Measurements from ENCODE around the gene FARSB. TPM values are rescaled to one million over a fixed set of nuclear protein-coding genes. Genes with fewer than 3 reads are reported as not detected.
"Not testable (repeated sequence)": the region's sequence is repeated elsewhere in the genome, so short reads cannot be mapped to it uniquely, and the experiment has no call there.

FARSB gene
- total RNA-seq, 1 donor from 2014 or later: 13.3 TPM

GRCh38 chr2:222598611-222599010, 57.3 kb downstream of the FARSB start:
- DNase-seq (ENCODE audit: extremely low spot score in 2 of 2): no peak
- intact Hi-C loops (cut with DNase I): no loop called here
- peaks cover 0 to 12% of the 10 kb centered on the region in 2 donors for H3K36me3 ChIP-seq
- H3K9me3 ChIP-seq: no peaks in the 10 kb centered on the region
- peaks cover 6% of the 10 kb centered on the region for H3K4me1 ChIP-seq
- TF ChIP-seq POLR2A (IDR thresholded peaks at IDR 0.05) (no peak), CTCF (IDR thresholded peaks at IDR 0.05) (no peak), POLR2AphosphoS5 (IDR thresholded peaks at IDR 0.05; ENCODE audit: insufficient read depth in 1 of 2, low read depth in 1 of 2) (no peak)
- no peak overlapping the region for H3K4me3 ChIP-seq
- H3K27me3 ChIP-seq: no peaks in the 10 kb centered on the region
- no peak overlapping the region for H3K27ac ChIP-seq

DNA sequence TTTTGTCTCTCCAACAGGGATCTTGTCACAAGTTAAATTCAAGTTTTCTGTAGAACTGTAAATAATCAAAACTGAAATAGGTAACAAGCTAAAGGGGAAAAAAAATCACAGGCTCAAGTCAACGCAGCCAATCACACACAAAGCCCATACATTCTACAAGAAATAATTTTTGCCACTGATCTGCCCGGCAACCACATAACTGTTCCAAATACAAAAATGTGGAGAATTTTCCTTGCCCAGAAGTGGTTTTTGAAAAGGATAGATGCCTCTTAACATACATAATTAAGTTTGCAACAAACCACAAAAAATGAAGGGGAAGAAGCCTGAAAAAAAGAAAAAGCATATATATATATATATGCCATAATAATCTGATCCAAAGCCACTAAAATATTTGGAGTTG, 60.3 kb downstream of the FARSB start:
- Histone ChIP-seq H3K9me3 (no peaks in the 10 kb centered on the region), H3K27me3 (no peaks in the 10 kb centered on the region), H3K36me3 (peaks cover 0 to 16% of the 10 kb centered on the region in 2 donors), H3K4me3 (no peak overlapping the region), H3K4me1 (peaks cover 6% of the 10 kb centered on the region), H3K27ac (no peak overlapping the region)
- TF ChIP-seq CTCF (IDR thresholded peaks at IDR 0.05): no peak
- no peak for TF ChIP-seq POLR2A (IDR thresholded peaks at IDR 0.05)
- no peak for TF ChIP-seq POLR2AphosphoS5 (IDR thresholded peaks at IDR 0.05; ENCODE audit: insufficient read depth in 1 of 2, low read depth in 1 of 2)
- intact Hi-C loops (cut with DNase I): no loop called here
- DNase-seq (ENCODE audit: extremely low spot score in 2 of 2): no peak

DNA sequence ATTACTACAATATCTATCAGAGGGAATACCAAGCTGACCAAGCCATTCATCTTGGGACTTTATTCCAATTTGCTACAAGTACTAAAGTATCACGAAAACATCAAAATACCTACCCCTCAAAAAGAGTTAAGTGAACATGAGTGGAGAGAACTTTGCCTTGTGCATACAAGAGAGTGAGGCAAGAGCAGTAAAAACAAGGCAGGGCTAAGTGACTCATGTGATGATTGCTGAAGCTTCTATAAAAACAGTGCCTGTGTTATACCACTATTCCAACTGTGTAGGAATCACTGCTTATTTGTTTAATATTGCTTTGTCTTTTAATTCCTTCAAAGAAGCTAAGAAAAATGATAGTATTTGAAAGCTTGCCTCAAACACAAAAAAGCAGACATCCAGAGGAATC, 61.2 kb downstream of the FARSB start:
- no peaks in the 10 kb centered on the region for H3K9me3 ChIP-seq
- DNase-seq (ENCODE audit: extremely low spot score in 2 of 2): no peak
- peaks cover 6% of the 10 kb centered on the region for H3K4me1 ChIP-seq
- H3K27me3 ChIP-seq: no peaks in the 10 kb centered on the region
- no peak overlapping the region for H3K4me3 ChIP-seq
- H3K36me3 ChIP-seq: peaks cover 0 to 15% of the 10 kb centered on the region in 2 donors
- intact Hi-C loops (cut with DNase I): no loop called here
- TF ChIP-seq POLR2A (IDR thresholded peaks at IDR 0.05) (no peak), POLR2AphosphoS5 (IDR thresholded peaks at IDR 0.05; ENCODE audit: insufficient read depth in 1 of 2, low read depth in 1 of 2) (peak in 1 of 2 donors; percentile 28), CTCF (IDR thresholded peaks at IDR 0.05) (no peak)
- H3K27ac ChIP-seq: no peak overlapping the region

DNA sequence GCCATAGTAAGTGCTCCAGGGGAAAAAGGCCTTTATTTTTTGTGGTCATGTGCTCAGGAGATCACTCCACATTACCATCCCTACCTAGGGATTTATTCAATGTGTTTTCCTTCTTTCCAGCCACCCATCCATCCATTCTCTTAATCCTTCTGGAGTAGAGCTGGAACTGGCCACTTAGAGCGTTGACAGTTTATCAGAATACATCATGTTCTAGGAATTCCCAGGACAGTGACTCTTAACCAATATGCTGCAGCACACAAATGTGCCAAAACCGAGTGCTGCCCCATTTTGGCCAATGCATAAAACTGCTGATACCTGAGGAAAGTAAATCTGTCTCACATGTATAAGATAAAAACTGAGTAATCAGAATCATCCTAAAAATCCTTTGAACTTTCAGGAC, 63.7 kb downstream of the FARSB start:
- H3K27me3 ChIP-seq: no peaks in the 10 kb centered on the region
- H3K27ac ChIP-seq: no peak overlapping the region
- H3K4me3 ChIP-seq: no peak overlapping the region
- intact Hi-C loops (cut with DNase I): no loop called here
- peaks cover 0 to 10% of the 10 kb centered on the region in 2 donors for H3K36me3 ChIP-seq
- H3K4me1 ChIP-seq: no peaks in the 10 kb centered on the region
- DNase-seq (ENCODE audit: extremely low spot score in 2 of 2): no peak
- TF ChIP-seq POLR2A (IDR thresholded peaks at IDR 0.05) (no peak), CTCF (IDR thresholded peaks at IDR 0.05) (no peak), POLR2AphosphoS5 (IDR thresholded peaks at IDR 0.05; ENCODE audit: insufficient read depth in 1 of 2, low read depth in 1 of 2) (no peak)
- H3K9me3 ChIP-seq: no peaks in the 10 kb centered on the region

- intact Hi-C loops (cut with DNase I): no loop called here
- no peak for DNase-seq (ENCODE audit: extremely low spot score in 2 of 2)
- Histone ChIP-seq H3K4me1 (no peaks in the 10 kb centered on the region), H3K27me3 (no peaks in the 10 kb centered on the region), H3K27ac (no peak overlapping the region), H3K4me3 (no peak overlapping the region), H3K36me3 (peaks cover 0 to 6% of the 10 kb centered on the region in 2 donors), H3K9me3 (no peaks in the 10 kb centered on the region)
- no peak for TF ChIP-seq POLR2AphosphoS5 (IDR thresholded peaks at IDR 0.05; ENCODE audit: insufficient read depth in 1 of 2, low read depth in 1 of 2)
- TF ChIP-seq POLR2A (IDR thresholded peaks at IDR 0.05): no peak
- no peak for TF ChIP-seq CTCF (IDR thresholded peaks at IDR 0.05)
Observed at GRCh38 chr2:222591661-222592060, 64.2 kb downstream of the FARSB start.

DNA sequence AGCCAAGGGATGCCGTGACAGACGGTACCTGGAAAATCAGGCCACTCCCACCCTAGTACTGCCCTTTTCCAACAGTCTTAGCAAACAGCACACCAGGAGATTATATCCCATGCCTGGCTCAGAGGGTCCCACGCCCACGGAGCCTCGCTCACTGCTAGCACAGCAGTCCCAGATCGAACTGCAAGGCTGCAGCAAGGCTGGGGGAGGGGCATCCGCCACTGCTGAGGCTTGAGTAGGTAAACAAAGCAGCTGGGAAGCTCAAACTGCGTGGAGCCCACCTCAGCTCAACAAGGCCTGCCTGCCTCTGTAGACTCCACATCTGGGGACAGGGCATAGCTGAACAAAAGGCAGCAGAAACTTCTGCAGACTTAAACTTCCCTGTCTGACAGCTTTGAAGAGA, 71.3 kb downstream of the FARSB start:
- H3K27me3 ChIP-seq; H3K27ac ChIP-seq; H3K4me3 ChIP-seq; H3K36me3 ChIP-seq; intact Hi-C loops (cut with DNase I); H3K9me3 ChIP-seq; DNase-seq (ENCODE audit: extremely low spot score in 2 of 2); H3K4me1 ChIP-seq: not testable (repeated sequence)

All from vagina (tissue), 2 donors.